Psoas muscle (tissue), 8 donors: ENCODE data around the gene NDUFV1. TPM values are rescaled to one million over a fixed set of nuclear protein-coding genes. Genes with fewer than 3 reads are reported as not detected.

ENCODE experiments used
- ATAC-seq, 4 donors: fragments of 200-7000 bp; cut with Tn5 transposase; one replicate each; pipeline ENCODE4 v1.9.1; 2020; ENCODE audit warnings: moderate library complexity in 3 of 4, mild to moderate bottlenecking in 2 of 4
- DNase-seq, 2 donors: peaks; one replicate each; pipeline ENCODE4 v3.0.0-alpha.2; 2020
- H3K27ac ChIP-seq: fragments of 200-600 bp; one replicate; pipeline ENCODE4 v1.8.0; 2022
- H3K27me3 ChIP-seq, 3 donors: fragments of 200-600 bp in 1 of 3; one replicate each; pipeline versions ENCODE4 v1.6.1 to v1.8.0; 2013 to 2022; ENCODE audit warnings: low read length in 2 of 3, mild to moderate bottlenecking in 2 of 3, moderate library complexity in 1 of 3; ENCODE audit not compliant: insufficient read depth in 3 of 3
- H3K36me3 ChIP-seq, 2 donors: fragments of 200-600 bp in 1 of 2; one replicate each; pipeline versions ENCODE4 v1.6.1 to v1.8.0; 2013 to 2022; ENCODE audit warnings: low read depth in 1 of 2, mild to moderate bottlenecking in 1 of 2, moderate library complexity in 1 of 2; ENCODE audit not compliant: insufficient read depth in 1 of 2
- H3K4me1 ChIP-seq: fragments of 200-600 bp; one replicate; pipeline ENCODE4 v1.8.0; 2022
- H3K4me3 ChIP-seq: fragments of 200-600 bp; one replicate; pipeline ENCODE4 v1.8.0; 2022; ENCODE audit warnings: mild to moderate bottlenecking
- H3K9me3 ChIP-seq: fragments of 200-600 bp; one replicate; pipeline ENCODE4 v1.8.0; 2022
- WGBS, 3 donors: extraction: QIAGEN DNeasy Blood & Tissue Kit; methylation state at CpG; one replicate each; pipeline versions ENCODE4 v1.1.6 to v1.1.7; 2013; 5-methylcytosine and 5-hydroxymethylcytosine counted together
- intact Hi-C, 2 donors: fragments of 100-400 bp; cut with DNase I; formaldehyde crosslinking; loops; one replicate each; pipeline versions ENCODE4 v1.11.0 to v1.14.2; 2022
- polyA plus RNA-seq, 3 donors: library from polyadenylated mRNA; stranded (reverse); fragments of 200-250 nt; gene quantifications; one replicate each; pipeline ENCODE4 v1.2.3, GENCODE V29; 2013
- total RNA-seq, 4 donors: library from RNA; stranded (reverse); fragmentation: NEBNext Ultra II Directional in 2 of 4; extraction: Animal tissue kit (Norgen Biotek cat#: 25700) in 2 of 4; gene quantifications; one replicate each; pipeline versions ENCODE4 v1.2.1 to v1.2.4, GENCODE V29; 2021 to 2023
- TF ChIP-seq, protein P1 (sequence below): fragments of 200-600 bp; IDR thresholded peaks from one replicate; pipeline ENCODE4 v1.8.0; 2022; ENCODE audit warnings: antibody characterized with exemption
- donor health status: healthy with polysubstance abuse.
- donor health status: DM: no; HTN: no; CAD: no; lungs with moderate emphysema.
- donor health status: Bipolar disorder and iron deficiency.
- donor health status: healthy.
- donor health status: DM: yes; HTN: yes; CAD: no.
- donor health status: DM: no; HTN: no; CAD: no.
- donor health status: DM: no; HTN: no; CAD: no.
- donor health status: DM: yes; HTN: yes; CAD: no.

The NDUFV1 gene
- total and polyA plus RNA-seq, 7 donors = 248 to 413 (median 332) TPM

DNA sequence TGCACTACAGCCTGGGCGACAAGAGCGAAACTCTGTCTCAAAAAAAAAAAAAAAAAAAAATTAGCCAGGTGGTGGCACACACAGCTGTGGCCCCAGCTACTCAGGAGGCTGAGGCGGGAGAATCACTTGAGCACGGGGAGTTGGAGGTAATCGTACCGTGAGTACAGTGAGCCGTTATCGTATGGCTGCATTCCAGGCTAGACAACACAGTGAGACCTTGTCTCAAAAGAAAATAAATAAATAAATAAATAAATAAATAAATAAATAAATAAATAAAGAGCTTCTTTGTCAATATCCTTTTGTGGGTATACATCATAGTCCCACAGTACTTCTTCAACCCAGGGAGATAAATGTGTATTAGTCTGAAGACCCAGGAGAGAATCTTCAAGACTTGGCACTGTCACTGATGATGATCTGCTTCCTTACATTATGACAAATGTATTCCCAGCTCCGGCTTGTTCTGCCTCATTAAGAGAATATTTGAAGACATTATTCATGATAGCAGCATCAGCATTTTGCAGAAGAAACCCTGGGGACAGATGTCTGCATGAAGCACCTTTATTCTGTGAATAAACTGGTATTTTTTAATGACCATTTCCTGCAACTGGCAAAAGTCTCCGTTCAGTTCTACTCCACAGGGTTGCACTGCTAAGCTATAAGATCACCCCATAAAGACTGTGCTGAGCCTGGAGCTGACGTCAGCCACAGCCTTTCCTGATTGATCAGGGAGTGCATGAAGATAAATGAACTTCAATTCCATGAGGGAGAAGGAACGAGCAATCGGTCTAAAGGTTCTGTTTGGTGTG is 45.4 kb downstream of the NDUFV1 start:
- Histone ChIP-seq H3K4me3 (no peak overlapping the region), H3K27me3 (peaks cover 0 to 21% (median 4%) of the 10 kb centered on the region in 3 donors), H3K36me3 (no peaks in the 10 kb centered on the region), H3K9me3 (no peaks in the 10 kb centered on the region), H3K27ac (no peak overlapping the region), H3K4me1 (no peaks in the 10 kb centered on the region)
- TF ChIP-seq, protein P1, sequence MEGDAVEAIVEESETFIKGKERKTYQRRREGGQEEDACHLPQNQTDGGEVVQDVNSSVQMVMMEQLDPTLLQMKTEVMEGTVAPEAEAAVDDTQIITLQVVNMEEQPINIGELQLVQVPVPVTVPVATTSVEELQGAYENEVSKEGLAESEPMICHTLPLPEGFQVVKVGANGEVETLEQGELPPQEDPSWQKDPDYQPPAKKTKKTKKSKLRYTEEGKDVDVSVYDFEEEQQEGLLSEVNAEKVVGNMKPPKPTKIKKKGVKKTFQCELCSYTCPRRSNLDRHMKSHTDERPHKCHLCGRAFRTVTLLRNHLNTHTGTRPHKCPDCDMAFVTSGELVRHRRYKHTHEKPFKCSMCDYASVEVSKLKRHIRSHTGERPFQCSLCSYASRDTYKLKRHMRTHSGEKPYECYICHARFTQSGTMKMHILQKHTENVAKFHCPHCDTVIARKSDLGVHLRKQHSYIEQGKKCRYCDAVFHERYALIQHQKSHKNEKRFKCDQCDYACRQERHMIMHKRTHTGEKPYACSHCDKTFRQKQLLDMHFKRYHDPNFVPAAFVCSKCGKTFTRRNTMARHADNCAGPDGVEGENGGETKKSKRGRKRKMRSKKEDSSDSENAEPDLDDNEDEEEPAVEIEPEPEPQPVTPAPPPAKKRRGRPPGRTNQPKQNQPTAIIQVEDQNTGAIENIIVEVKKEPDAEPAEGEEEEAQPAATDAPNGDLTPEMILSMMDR = no peak
- WGBS, 3 donors = 36 to 38% (median 37%) methylated on average over 13 of the region's 13 CpGs
- ATAC-seq = no peak
- intact Hi-C loops = no loop called here
- DNase-seq = no peak

DNA sequence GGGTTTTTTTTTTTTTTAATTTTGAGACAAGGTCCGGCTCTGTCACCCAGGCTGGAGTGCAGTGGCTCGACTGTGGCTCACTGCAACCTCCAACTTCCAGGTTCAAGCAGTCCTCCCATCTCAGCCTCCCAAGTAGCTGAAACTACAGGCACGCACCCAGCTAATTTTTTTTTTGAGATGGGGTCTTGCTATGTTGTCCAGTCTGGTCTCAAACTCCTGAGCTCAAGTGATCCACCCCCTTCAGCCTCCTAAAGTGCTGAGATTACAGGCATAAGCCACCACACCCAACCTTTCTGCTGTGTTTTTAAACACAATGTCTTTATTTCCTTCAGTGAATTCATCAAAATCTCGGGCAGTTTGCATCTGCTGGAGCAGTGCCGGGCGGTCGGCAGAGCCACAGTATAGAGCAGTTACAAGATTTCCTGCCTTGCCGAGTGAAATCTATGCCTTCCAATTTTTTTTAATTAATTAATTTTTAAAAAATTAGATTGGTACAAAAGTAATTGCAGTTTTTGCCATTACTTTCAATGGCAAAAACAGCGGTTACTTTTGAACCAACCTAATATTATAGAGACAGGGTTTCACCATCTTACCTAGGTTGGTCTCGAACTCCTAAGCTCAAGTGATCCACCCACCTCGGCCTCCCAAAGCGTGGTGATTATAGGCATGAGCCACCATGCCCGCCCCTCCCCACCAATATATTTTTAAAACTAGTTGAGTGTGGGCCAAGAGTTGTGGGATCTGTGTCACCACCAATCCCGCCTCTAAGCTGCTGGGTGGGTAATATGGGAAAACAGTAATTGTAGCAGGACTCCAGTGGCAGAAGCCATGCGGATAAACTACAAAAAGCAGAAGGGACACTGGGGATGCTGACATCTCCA is 46.5 kb downstream of the NDUFV1 start:
- no peak for DNase-seq
- no peaks in the 10 kb centered on the region for H3K36me3 ChIP-seq
- H3K27me3 ChIP-seq = peaks cover 0 to 18% (median 4%) of the 10 kb centered on the region in 3 donors
- intact Hi-C loops = no loop called here
- no peaks in the 10 kb centered on the region for H3K4me1 ChIP-seq
- 75 to 79% (median 79%) methylated on average over 15 of the region's 15 CpGs for WGBS, 3 donors
- ATAC-seq = no peak
- no peak overlapping the region for H3K4me3 ChIP-seq
- no peaks in the 10 kb centered on the region for H3K9me3 ChIP-seq
- TF ChIP-seq, protein P1 = no peak
- H3K27ac ChIP-seq = no peak overlapping the region

DNA sequence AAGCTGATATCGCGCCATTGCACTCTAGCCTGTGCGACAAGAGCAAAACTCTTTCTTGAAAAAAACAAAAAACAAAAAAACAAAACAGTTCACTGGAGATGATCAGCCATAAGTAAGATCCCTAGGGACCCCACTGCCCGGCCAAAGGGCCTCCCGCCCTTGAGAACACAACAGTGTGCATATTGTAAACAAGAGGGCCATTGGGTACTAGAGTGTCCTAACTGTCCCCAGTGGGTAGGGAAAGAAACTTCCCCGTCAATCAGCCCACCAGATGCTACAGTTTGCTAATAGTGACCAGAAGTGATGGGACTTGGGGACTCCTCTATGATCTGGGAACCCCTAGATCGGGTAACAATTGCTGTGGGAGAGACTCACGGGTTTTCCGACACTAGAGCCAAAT is 47.5 kb downstream of the NDUFV1 start:
- Histone ChIP-seq H3K27ac (no peak overlapping the region), H3K9me3 (no peaks in the 10 kb centered on the region), H3K4me1 (no peaks in the 10 kb centered on the region), H3K27me3 (peaks cover 0 to 15% (median 4%) of the 10 kb centered on the region in 3 donors), H3K36me3 (no peaks in the 10 kb centered on the region), H3K4me3 (no peak overlapping the region)
- WGBS, 3 donors = 61 to 63% (median 62%) methylated on average over 9 of the region's 9 CpGs
- no peak for ATAC-seq
- no peak for DNase-seq
- intact Hi-C loops = no loop called here
- TF ChIP-seq, protein P1 = no peak

GRCh38 chr11:67656278-67656922 is 49.7 kb downstream of the NDUFV1 start:
- Histone ChIP-seq H3K27ac (no peak overlapping the region), H3K27me3 (no peaks in the 10 kb centered on the region), H3K36me3 (no peaks in the 10 kb centered on the region), H3K9me3 (no peaks in the 10 kb centered on the region), H3K4me3 (no peak overlapping the region), H3K4me1 (no peaks in the 10 kb centered on the region)
- DNase-seq (no peak), ATAC-seq (no peak)
- 93 to 96% (median 95%) methylated on average over 4 of the region's 4 CpGs for WGBS, 3 donors
- intact Hi-C loops = loop anchor here (5.0 kb wide), 2 partner anchors 39 to 84 kb away; no protein-coding TSS in a partner anchor
- TF ChIP-seq, protein P1 = no peak
